NCI-H1436 (cell line): ENCODE data around the gene PATJ.
"Not testable (repeated sequence)": the region's sequence is repeated elsewhere in the genome, so short reads cannot be mapped to it uniquely, and the experiment has no call there.

Experiments used
- DNase-seq: peaks from one replicate; lab custom pipeline; 2025; lab: John Stamatoyannopoulos, UW

Gene PATJ

GRCh38 chr1:62180054-62180453, 437.8 kb downstream of the PATJ start:
- DNase-seq, result not testable (repeated sequence)

GRCh38 chr1:62180639-62181038, 438.4 kb downstream of the PATJ start:
- no peak for DNase-seq

- DNase-seq, result no peak
Measured at GRCh38 chr1:62181532-62181931, 439.3 kb downstream of the PATJ start.

- peak; percentile 23 for DNase-seq
Measured at GRCh38 chr1:62182157-62182556, 439.9 kb downstream of the PATJ start.

- not testable (repeated sequence) for DNase-seq
Measured at GRCh38 chr1:62183164-62184020, 441.1 kb downstream of the PATJ start.

GRCh38 chr1:62184336-62184735, 442.1 kb downstream of the PATJ start:
- DNase-seq, result no peak

- DNase-seq, result not testable (repeated sequence)
Measured at GRCh38 chr1:62185233-62185632, 443.0 kb downstream of the PATJ start.

GRCh38 chr1:62185677-62186076, 443.4 kb downstream of the PATJ start:
- no peak for DNase-seq

GRCh38 chr1:62187548-62187947, 445.3 kb downstream of the PATJ start:
- no peak for DNase-seq

GRCh38 chr1:62188111-62188510, 445.8 kb downstream of the PATJ start:
- DNase-seq, result no peak

- no peak for DNase-seq
Measured at GRCh38 chr1:62194651-62195544, 452.6 kb downstream of the PATJ start, which contains the start of gene L1TD1. Gene L1TD1 (plus strand): TSS chr1:62194849. CDS start chr1:62206629, 11,780 bp downstream.

- no peak for DNase-seq
Measured at GRCh38 chr1:62196086-62196690, 453.9 kb downstream of the PATJ start.

- no peak for DNase-seq
Measured at GRCh38 chr1:62198069-62198780, 455.9 kb downstream of the PATJ start.

- no peak for DNase-seq
Measured at GRCh38 chr1:62198781-62199125, 456.5 kb downstream of the PATJ start.

GRCh38 chr1:62207187-62207586, 464.9 kb downstream of the PATJ start:
- no peak for DNase-seq

GRCh38 chr1:62208087-62208486, 465.8 kb downstream of the PATJ start:
- DNase-seq, result no peak

- no peak for DNase-seq
Measured at GRCh38 chr1:62208970-62209369, 466.7 kb downstream of the PATJ start.

GRCh38 chr1:62209931-62210595, 467.8 kb downstream of the PATJ start:
- DNase-seq, result no peak

- no peak for DNase-seq
Measured at GRCh38 chr1:62210960-62211359, 468.7 kb downstream of the PATJ start.

GRCh38 chr1:62212411-62212810, 470.1 kb downstream of the PATJ start:
- DNase-seq, result no peak
